ENCODE results near the gene LTA.

The LTA gene

GRCh38 chr6:31540640-31541039 is 31.4 kb upstream of the LTA start:
- TF ChIP-seq, protein P1, sequence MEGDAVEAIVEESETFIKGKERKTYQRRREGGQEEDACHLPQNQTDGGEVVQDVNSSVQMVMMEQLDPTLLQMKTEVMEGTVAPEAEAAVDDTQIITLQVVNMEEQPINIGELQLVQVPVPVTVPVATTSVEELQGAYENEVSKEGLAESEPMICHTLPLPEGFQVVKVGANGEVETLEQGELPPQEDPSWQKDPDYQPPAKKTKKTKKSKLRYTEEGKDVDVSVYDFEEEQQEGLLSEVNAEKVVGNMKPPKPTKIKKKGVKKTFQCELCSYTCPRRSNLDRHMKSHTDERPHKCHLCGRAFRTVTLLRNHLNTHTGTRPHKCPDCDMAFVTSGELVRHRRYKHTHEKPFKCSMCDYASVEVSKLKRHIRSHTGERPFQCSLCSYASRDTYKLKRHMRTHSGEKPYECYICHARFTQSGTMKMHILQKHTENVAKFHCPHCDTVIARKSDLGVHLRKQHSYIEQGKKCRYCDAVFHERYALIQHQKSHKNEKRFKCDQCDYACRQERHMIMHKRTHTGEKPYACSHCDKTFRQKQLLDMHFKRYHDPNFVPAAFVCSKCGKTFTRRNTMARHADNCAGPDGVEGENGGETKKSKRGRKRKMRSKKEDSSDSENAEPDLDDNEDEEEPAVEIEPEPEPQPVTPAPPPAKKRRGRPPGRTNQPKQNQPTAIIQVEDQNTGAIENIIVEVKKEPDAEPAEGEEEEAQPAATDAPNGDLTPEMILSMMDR (IDR thresholded peaks at IDR 0.05; ENCODE audit: low read depth, low read length): no peak
- Histone ChIP-seq H3K4me1 (no peaks in the 10 kb centered on the region), H3K36me3 (peaks cover 53% of the 10 kb centered on the region), H3K4me3 (ENCODE audit: low read depth, low read length) (peak overlapping the region; percentile 90), H3K9me3 (no peaks in the 10 kb centered on the region), H3K27me3 (no peaks in the 10 kb centered on the region)
- DNase-seq: no peak

DNA sequence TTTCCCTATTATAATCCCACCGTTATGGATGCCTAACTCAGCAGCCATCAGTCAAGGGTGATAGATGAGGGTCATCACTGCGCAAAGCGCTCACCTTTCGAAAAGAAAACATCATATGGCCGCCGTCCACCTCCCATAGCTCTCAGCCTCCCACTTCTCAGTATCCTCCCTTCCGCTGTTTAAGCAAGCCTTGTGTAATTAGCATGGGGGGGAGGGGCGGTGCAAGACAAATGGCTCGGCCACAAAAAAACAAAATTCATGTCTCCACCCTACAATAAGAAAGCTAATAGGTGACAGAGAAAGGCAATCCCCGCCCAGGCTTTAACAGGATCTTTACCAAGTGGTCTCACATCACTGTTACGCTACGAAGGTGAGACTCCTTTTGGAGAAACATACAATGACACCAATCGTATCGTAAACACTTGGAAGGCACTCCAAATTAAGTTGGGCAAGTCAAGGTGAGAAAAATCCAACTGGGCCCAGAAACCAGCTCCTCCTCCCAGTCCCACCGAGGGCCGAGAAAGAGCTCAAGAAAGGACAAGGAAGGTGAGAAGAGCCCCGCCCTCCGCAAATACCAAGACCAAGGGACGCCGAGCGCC is 30.9 kb upstream of the LTA start:
- H3K27me3 ChIP-seq: no peaks in the 10 kb centered on the region
- DNase-seq: peak; percentile 52
- TF ChIP-seq, protein P1 (IDR thresholded peaks at IDR 0.05; ENCODE audit: low read depth, low read length): no peak
- peaks cover 48% of the 10 kb centered on the region for H3K36me3 ChIP-seq
- no peaks in the 10 kb centered on the region for H3K4me1 ChIP-seq
- H3K4me3 ChIP-seq (ENCODE audit: low read depth, low read length): peak overlapping the region; percentile 90
- no peaks in the 10 kb centered on the region for H3K9me3 ChIP-seq

DNA sequence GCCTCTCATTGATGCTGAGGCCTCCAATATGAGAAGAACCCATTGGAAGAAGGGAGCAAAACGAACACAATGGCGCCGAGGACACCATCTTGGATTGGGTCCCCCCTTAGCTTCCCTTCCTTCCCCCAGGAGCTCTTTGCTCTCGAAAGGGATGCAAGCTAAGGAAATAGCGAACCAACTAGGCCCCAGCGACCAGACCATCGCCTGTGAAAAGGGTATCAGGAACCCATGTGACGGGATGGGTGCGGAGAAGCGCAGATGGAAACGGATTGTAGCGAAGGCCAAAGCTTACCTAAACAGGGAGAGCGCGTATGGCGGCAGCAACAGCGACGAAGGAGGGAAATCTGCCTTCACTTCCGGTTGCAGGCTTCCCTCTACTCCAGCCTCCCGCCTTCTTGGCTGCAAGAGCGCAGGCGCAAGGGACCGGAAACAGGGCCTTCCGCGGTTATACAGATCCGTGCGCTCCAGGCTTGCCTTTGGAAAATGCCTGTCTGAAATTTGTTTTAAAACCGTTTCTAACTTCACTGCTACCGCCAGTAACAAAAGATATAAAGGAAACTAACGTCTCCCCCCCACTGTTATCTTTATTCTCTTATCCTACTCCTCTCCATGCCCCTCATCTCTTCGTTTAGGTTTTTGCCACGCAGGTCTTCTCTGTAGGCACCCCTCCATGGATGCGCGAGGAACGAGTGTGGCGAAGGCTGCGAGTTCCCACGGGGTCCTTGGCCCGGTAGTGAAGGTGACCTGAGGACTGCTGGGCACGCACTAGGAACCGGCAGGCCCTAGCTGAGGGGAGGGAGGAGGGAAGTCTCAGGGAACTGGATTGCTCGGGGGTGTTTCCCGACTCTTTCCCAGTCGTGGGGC is 30.2 kb upstream of the LTA start, which contains the start of gene DDX39B:
TSS of gene DDX39B (minus strand) at position 346 of the 864 bp plus-strand sequence. CDS start 1,471 bp downstream, outside the sequence.
- TF ChIP-seq, protein P1 (IDR thresholded peaks at IDR 0.05; ENCODE audit: low read depth, low read length): no peak
- DNase-seq: peak; percentile 96
- H3K27me3 ChIP-seq: no peaks in the 10 kb centered on the region
- H3K4me3 ChIP-seq (ENCODE audit: low read depth, low read length): peak within 1 kb of the TSS; percentile 90
- no peaks in the 10 kb centered on the region for H3K4me1 ChIP-seq
- H3K9me3 ChIP-seq: no peaks in the 10 kb centered on the region
- peaks cover 40% of the 10 kb centered on the region for H3K36me3 ChIP-seq

GRCh38 chr6:31543639-31544038 is 28.4 kb upstream of the LTA start:
- no peak for DNase-seq
- Histone ChIP-seq H3K4me1 (no peaks in the 10 kb centered on the region), H3K27me3 (no peaks in the 10 kb centered on the region), H3K4me3 (ENCODE audit: low read depth, low read length) (no peak overlapping the region), H3K36me3 (peaks cover 23% of the 10 kb centered on the region), H3K9me3 (no peaks in the 10 kb centered on the region)
- TF ChIP-seq, protein P1 (IDR thresholded peaks at IDR 0.05; ENCODE audit: low read depth, low read length): no peak

GRCh38 chr6:31544676-31545075 is 27.4 kb upstream of the LTA start:
- H3K36me3 ChIP-seq: peaks cover 20% of the 10 kb centered on the region
- TF ChIP-seq, protein P1 (IDR thresholded peaks at IDR 0.05; ENCODE audit: low read depth, low read length): no peak
- H3K27me3 ChIP-seq: no peaks in the 10 kb centered on the region
- H3K4me3 ChIP-seq (ENCODE audit: low read depth, low read length): no peak overlapping the region
- H3K9me3 ChIP-seq: no peaks in the 10 kb centered on the region
- no peak for DNase-seq
- H3K4me1 ChIP-seq: no peaks in the 10 kb centered on the region

GRCh38 chr6:31545291-31545690 is 26.8 kb upstream of the LTA start:
- DNase-seq: no peak
- Histone ChIP-seq H3K4me1 (no peaks in the 10 kb centered on the region), H3K27me3 (no peaks in the 10 kb centered on the region), H3K4me3 (ENCODE audit: low read depth, low read length) (peak overlapping the region; percentile 69; the same call in 1 of the 2 replicates), H3K9me3 (no peaks in the 10 kb centered on the region), H3K36me3 (peaks cover 15% of the 10 kb centered on the region)
- TF ChIP-seq, protein P1 (IDR thresholded peaks at IDR 0.05; ENCODE audit: low read depth, low read length): no peak

All from BE2C (cell line).